Natural killer cell (primary cell): ENCODE measurements around the gene ISCU. TPM values are rescaled to one million over a fixed set of nuclear protein-coding genes. Genes with fewer than 3 reads are reported as not detected.

Experiments used
- ATAC-seq, 3 donors: fragments of 150-1000 bp in 2 of 3; fragments of 200-7000 bp in 1 of 3; cut with Tn5 transposase; 1 replicate in 1 of 3; 2 replicates in 2 of 3; pipeline ENCODE4 v1.10.0; 2021; ENCODE audit warnings: mild to moderate bottlenecking in 2 of 3, moderate library complexity in 2 of 3
- DNase-seq, 2 donors: peaks; one replicate each; pipeline versions ENCODE4 v3.0.0 to v3.0.0-alpha.2; 2013 to 2021; ENCODE audit warnings: mixed read lengths in 1 of 2
- H3K27ac ChIP-seq: one replicate; pipeline ENCODE4 v1.5.1; 2013; ENCODE audit warnings: mild to moderate bottlenecking, low read length
- H3K27me3 ChIP-seq: one replicate; pipeline ENCODE4 v1.6.1; 2013; ENCODE audit warnings: low read length; ENCODE audit not compliant: control insufficient read depth, insufficient read depth
- H3K36me3 ChIP-seq: one replicate; pipeline ENCODE4 v1.6.1; 2013; ENCODE audit warnings: low read length; ENCODE audit not compliant: control insufficient read depth, insufficient read depth
- H3K4me1 ChIP-seq: one replicate; pipeline ENCODE4 v1.6.1; 2013; ENCODE audit warnings: low read length; ENCODE audit not compliant: control insufficient read depth, insufficient read depth
- H3K4me3 ChIP-seq: one replicate; pipeline ENCODE4 v1.5.1; 2013; ENCODE audit warnings: low read length
- H3K9me3 ChIP-seq: one replicate; pipeline ENCODE4 v1.6.1; 2013; ENCODE audit warnings: low read length; ENCODE audit not compliant: control insufficient read depth, insufficient read depth
- H3K27ac Mint-ChIP-seq, 2 donors: one replicate each; pipeline ENCODE4 v1.8.0; 2022; ENCODE audit warnings: mild to moderate bottlenecking in 2 of 2, mixed read lengths in 2 of 2, moderate library complexity in 1 of 2
- H3K27me3 Mint-ChIP-seq, 2 donors: one replicate each; pipeline ENCODE4 v1.8.0; 2022; ENCODE audit warnings: low read depth in 2 of 2, mixed read lengths in 2 of 2
- H3K36me3 Mint-ChIP-seq: one replicate; pipeline ENCODE4 v1.8.0; 2022; ENCODE audit warnings: mixed read lengths
- H3K4me1 Mint-ChIP-seq, 2 donors: one replicate each; pipeline ENCODE4 v1.8.0; 2022; ENCODE audit warnings: mixed read lengths in 2 of 2
- H3K4me3 Mint-ChIP-seq: one replicate; pipeline ENCODE4 v1.8.0; 2022; ENCODE audit warnings: mild to moderate bottlenecking, moderate library complexity, mixed read lengths
- H3K9me3 Mint-ChIP-seq, 2 donors: one replicate each; pipeline ENCODE4 v1.8.0; 2022; ENCODE audit warnings: mixed read lengths in 2 of 2
- CTCF ChIP-seq: fragments of 200-600 bp; IDR thresholded peaks from one replicate; pipeline ENCODE4 v1.8.0; 2022; ENCODE audit warnings: antibody characterized with exemption
- WGBS: methylation state at CpG from one replicate; pipeline ENCODE4 v1.1.7; 2013; ENCODE audit warnings: missing lambda C conversion rate; ENCODE audit not compliant: insufficient coverage; 5-methylcytosine and 5-hydroxymethylcytosine counted together
- intact Hi-C: fragments of 100-400 bp; cut with micrococcal nuclease; formaldehyde crosslinking; loops from one replicate; pipeline ENCODE4 v1.14.2; 2022
- total RNA-seq, 4 donors: library from RNA; stranded (reverse); fragments of 120-200 nt in 1 of 4; gene quantifications; one replicate each; pipeline versions ENCODE4 v1.2.3 to v1.2.4, GENCODE V29; 2013 to 2022

The ISCU gene
- total RNA-seq: 100 to 1,000 TPM in 1 of 3 donors, 10 to 100 TPM in 2; 86.9 to 103 (median 97.4) TPM
- 177 TPM for total RNA-seq (2013)

DNA sequence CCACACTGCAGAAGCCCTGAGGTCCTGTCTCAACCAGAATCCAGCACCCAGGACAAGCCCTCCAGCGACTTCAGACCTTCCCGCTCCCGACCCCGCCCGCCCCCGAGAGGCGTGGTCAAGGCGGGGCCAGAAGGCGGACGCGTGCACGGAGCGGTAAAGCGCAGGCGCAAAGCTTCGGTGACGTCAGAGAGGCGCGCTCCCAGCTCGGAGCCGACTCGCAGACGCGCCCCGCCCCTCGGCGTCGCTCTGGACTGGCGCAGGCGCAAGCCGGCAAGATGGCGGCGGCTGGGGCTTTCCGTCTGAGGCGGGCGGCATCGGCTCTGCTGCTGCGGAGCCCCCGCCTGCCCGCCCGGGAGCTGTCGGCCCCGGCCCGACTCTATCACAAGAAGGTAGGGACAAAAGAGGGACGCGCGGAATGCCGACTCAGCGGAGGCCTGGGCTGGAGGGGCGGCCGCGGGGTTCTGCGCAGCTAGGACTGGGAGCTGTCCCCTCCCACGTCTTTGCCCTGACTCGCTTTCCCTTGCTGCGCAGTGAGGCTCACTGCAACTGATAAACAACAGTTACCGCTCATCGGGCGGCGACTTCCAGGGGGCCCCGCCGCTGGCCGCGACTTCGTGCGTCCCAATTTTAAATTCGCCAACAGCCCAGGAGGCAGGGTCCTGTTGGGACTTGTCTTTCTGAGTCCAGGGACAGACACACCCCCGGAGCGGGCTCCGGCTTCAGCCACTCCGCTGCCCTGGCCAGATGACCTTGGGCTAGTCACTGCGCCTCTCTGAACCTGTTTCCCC, at the start of gene ISCU:
Gene ISCU (plus strand): TSS at position 249 of the 788 bp plus-strand sequence. CDS start 27 bp downstream, at position 276.
- TF ChIP-seq CTCF: no peak
- peaks cover 38% of the 10 kb centered on the region for H3K4me1 ChIP-seq
- peak within 1 kb of the TSS; percentile 97 for H3K4me3 ChIP-seq
- WGBS: under 1% methylated on average over 72 of the region's 72 CpGs
- peaks cover 6% of the 10 kb centered on the region for H3K36me3 Mint-ChIP-seq
- H3K36me3 ChIP-seq: peaks cover 34% of the 10 kb centered on the region
- peaks cover 39 to 42% of the 10 kb centered on the region in 2 donors for H3K4me1 Mint-ChIP-seq
- H3K9me3 ChIP-seq: no peaks in the 10 kb centered on the region
- no peaks in the 10 kb centered on the region for H3K9me3 Mint-ChIP-seq
- peak within 1 kb of the TSS; percentile 99 to 100 for H3K27ac Mint-ChIP-seq
- peak within 1 kb of the TSS; percentile 96 for H3K27ac ChIP-seq
- no peaks in the 10 kb centered on the region for H3K27me3 Mint-ChIP-seq
- DNase-seq: peak; percentile 99 to 100
- intact Hi-C loops: loop anchor here (1.0 to 10.0 kb wide), 9 partner anchors 56 to 531 kb away; partner anchors contain the start of genes ALKBH2 and SELPLG
- H3K27me3 ChIP-seq: no peaks in the 10 kb centered on the region
- ATAC-seq: peak; percentile 76 to 92 (median 77)
- peak within 1 kb of the TSS; percentile 100 for H3K4me3 Mint-ChIP-seq

DNA sequence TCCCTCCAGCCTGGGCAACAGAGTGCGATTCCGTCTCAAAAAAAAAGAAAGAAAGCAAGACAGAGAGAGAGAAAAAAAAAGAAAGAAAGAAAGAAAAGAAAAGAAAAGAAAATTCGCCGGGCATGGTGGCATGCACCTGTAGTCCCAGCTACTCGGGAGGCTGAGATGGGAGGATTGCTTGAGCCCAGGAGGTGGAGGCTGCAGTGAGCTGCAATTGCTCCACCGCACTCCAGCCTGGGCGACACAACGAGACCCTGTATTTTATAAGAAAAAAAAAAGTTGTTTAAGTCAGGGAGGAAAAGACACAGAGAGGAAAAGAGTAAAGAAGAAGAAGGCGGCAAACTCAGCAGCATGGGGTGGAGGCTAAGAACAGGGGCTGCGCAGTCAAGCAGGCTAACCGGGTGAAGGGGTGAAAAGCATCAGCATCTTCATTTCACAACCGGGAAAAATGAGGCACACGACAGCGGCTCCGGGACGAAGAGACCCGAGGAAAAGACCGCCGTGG, 47.9 kb upstream of the ISCU start:
- Mint-ChIP-seq H3K9me3 (no peaks in the 10 kb centered on the region), H3K27me3 (peaks cover 0 to under 1% of the 10 kb centered on the region in 2 donors), H3K4me1 (peaks cover 37 to 42% of the 10 kb centered on the region in 2 donors), H3K27ac (peak overlapping the region; percentile 85 to 95), H3K36me3 (no peaks in the 10 kb centered on the region), H3K4me3 (peak overlapping the region; percentile 93)
- Histone ChIP-seq H3K9me3 (no peaks in the 10 kb centered on the region), H3K4me1 (peaks cover 29% of the 10 kb centered on the region), H3K4me3 (peak overlapping the region; percentile 75), H3K27ac (no peak overlapping the region), H3K27me3 (no peaks in the 10 kb centered on the region), H3K36me3 (peaks cover 14% of the 10 kb centered on the region)
- no peak for TF ChIP-seq CTCF
- intact Hi-C loops: loop anchor here (2.0 kb wide), 1 partner anchor 754 kb away; the partner anchor contains the start of gene PRDM4
- 32% methylated on average over 19 of the region's 19 CpGs for WGBS
- DNase-seq: no peak
- peak; percentile 11 to 18 (median 14) for ATAC-seq

- Histone ChIP-seq H3K27me3 (no peaks in the 10 kb centered on the region), H3K9me3 (no peaks in the 10 kb centered on the region), H3K27ac (peak within 1 kb of the TSS; percentile 69), H3K4me1 (peaks cover 29% of the 10 kb centered on the region), H3K36me3 (peaks cover 20% of the 10 kb centered on the region), H3K4me3 (peak within 1 kb of the TSS; percentile 75)
- ATAC-seq: peak; percentile 94 to 97 (median 94)
- H3K4me1 Mint-ChIP-seq: peaks cover 40 to 42% of the 10 kb centered on the region in 2 donors
- peak within 1 kb of the TSS; percentile 93 for H3K4me3 Mint-ChIP-seq
- peak within 1 kb of the TSS; percentile 85 to 95 for H3K27ac Mint-ChIP-seq
- WGBS: under 1% methylated on average over 64 of the region's 67 CpGs
- peak; percentile 96 to 99 for DNase-seq
- intact Hi-C loops: loop anchor here (1.0 to 2.0 kb wide), 2 partner anchors 46 to 754 kb away; partner anchors contain the start of genes PRDM4 and SART3
- H3K9me3 Mint-ChIP-seq: no peaks in the 10 kb centered on the region
- no peak for TF ChIP-seq CTCF
- H3K27me3 Mint-ChIP-seq: no peaks in the 10 kb centered on the region
- no peaks in the 10 kb centered on the region for H3K36me3 Mint-ChIP-seq
Measured at GRCh38 chr12:108514973-108515814, 47.2 kb upstream of the ISCU start, which contains the start of gene FICD. Gene FICD (plus strand): TSS chr12:108515277. CDS start chr12:108516973, 1,696 bp downstream.
